HG02938 (cell line): ENCODE results near the gene TINCR.

Experiments used
- ATAC-seq: cut with Tn5 transposase; IDR thresholded peaks from one replicate; pipeline ENCODE4 v1.9.1; 2021; ENCODE audit warnings: mild to moderate bottlenecking, moderate library complexity; ENCODE audit not compliant: unreplicated experiment

TINCR gene

DNA sequence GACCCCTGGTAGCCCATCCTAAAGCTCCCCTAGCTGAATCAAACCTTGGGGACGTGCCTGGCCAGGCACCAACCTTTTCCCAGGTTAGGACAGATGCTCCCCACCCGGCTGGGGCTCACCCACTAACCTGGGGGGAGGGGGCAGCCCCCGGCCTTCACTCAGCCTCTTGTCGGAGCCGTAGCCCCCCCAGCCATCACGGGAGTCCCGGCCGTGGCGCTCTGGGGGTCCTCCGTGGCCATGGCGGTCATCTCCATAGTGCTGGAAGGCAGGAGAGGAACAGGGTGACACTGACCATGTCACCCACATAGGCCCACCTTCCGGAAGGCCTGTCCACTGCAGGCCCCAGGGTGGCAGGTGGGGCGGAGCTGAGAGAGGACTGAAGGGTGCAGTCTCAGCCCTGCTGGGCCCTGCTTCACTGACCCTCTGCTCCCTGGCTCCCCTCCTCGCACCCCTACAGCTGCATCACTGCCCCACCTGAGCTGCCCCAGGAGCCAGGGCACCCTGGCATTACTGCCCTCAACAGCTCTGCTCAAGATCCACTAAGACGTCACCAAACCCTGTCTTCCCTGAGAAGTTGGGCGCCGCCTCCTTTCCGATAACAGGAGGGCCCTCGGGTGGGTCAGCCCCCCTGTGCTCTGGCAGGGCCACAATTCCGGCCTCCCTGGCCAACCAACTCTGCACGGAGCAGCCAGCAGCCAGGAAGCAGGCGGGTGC is 22.6 kb upstream of the TINCR start:
- ATAC-seq, result no peak

DNA sequence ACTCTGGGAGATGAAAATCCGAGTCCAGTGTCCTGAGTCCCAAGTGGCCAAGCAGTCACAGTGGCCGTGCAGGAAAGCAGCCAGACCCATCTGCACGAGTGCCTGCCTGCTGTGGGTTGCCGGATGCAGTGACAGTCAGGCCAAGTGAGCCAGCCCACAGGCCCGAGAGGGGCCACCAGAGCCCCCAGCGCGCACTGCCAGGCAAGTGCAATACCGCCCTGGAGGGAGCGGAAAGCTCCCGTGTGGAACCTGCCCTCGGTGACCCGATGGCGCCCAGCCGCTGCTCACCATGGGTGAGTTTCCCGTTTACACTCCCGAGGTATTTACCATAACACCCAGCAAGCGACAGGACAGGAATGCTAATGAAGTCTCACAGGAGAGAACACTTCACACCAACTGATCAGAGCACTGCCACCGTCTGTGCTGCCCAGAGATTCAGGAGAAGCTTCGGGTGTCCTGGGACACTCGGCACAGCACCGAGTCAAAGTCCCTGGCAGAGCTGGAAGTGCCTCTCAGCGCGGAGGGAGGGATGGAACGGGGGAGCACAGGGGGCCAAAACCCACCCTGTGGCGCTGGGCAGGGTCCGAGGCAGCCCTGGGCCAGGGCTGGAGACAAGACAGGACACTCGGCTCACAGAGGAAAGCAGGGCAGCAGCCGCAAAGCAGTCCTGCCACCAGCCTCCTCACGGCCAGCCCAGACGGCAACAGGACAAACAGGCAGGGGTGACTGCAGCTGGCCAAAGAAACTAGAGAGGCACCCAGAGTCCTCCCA is 21.3 kb upstream of the TINCR start:
- ATAC-seq, result no peak

DNA sequence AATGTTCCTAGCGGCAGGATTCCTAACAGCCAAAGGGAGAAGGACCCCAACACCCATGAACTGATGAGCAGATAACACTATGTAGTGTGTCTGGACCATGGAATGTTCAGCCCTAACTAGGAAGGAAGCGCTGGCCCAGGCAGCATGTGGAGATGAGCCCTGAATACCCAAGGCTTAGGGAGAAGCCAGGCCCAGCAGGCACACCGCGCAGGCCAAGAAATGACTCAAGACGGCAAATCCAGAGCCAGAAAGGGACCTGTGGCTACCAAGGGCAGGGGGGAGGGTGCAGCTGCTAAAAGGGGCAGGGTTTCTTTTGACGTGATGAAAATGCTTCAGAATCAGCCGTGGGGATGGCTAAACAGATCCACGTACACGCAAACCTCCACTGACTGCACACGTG is 20.7 kb upstream of the TINCR start:
- no peak for ATAC-seq

DNA sequence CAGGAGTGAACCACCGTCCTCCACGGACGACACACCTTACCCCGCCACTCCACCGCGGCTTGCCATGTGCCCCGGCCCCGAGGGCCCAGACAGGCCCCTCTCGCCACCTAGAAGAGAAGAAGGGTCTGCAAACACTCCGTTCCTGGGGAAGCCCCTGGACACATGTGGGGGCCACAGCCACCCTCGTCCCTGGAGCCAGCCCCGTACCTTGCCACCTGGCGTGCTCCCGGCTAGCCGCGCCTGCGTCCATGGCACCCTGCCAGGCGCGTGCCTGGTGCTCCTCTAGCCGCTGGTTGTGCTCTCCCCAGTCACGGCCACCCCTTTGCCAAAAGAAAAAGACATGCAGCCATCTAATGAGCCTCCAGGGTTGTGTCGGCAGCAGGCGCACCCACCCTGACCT is 19.9 kb upstream of the TINCR start:
- ATAC-seq, result no peak

DNA sequence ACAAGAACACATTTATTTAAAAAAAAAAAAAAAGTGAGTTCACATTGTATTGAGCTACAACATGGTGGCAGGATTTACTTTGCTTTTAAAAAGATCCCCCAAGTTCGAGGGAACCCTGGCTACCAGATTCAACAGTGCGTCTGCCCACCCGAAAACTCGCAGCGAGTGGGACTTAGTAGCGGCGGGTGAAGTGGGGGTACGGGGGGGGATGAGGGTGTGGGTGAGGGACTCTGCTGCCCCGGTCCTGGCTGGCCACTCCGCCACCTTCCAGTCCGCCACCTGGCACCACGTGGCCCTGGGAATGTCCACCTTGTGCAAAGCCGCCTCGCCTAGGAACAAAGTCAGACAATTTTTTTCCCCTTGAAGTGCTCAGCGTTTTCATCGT is 19.3 kb upstream of the TINCR start:
- ATAC-seq, result no peak

DNA sequence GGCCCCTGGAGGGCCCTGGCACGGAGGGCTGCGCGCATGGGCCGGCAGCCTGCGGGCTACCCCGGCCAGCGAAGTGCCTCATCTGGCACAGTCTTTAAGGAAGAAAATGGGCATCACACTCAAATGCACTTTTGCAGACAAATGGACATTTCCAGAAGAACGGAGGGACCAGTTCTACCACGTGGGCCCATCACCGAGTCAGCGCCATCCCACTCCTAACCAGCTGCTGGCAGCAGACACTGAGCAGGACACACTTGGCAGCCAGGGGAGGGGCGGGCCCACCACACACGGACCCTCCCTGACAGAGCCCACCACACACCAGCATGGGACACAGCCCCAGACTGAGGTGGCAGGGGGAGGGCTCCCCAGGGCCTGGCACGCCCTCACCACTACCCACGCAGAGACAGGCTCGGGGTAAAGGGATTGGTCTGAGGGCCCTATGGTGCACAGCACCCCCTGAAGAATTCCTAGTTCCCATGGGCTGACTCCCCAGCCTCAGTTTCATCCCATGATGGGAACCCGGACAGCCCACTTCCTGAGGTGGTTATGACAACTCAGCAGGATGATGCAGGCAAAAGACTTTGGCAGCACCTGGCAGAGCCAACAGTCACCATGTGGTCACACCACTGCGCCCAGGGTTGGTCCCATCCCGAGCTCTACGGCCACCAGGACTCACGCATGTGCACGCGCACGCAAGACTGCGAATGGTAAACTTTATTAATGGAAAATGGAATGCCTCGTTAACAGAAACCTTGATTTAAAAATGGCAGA is 18.7 kb upstream of the TINCR start:
- no peak for ATAC-seq

DNA sequence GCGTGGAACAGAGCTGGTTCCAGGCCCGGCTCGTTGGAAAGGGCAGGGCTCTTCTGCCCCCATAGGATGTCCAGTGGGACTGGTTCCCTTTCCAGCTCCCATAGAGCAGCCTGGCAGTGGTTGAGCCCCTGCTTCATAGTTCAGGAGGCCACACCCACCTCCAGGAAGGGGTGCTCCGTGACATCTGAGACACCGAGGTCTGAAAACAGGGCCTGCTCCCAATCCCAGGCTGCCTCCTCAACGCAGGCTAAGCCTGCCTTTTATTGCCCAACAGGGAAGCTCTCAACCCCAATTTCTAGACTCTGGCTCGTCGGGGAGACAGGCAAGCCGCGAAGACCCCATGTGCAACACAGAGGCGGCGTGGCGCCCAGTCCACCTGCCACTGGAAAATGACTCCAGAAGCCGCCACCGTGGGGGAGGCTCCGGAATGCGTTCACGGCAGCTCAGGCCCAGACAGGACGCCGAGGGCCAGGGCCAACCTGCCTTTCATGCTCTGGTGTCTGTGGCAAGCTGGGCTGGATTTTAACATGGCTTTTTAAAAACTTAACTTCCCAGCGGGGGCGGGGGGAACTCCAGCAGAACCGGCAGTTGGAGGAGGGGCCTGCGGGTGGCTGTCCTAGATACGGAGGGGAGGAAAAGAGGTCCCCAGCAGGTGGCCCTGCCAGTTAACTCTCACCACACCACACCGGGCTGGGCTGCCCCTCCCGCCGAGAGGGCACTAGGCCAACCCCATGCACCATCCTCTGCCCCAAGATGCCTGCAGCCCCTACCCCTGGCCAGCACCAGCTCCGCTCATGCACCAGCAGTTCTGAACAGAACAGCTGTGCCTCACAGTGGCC is 17.9 kb upstream of the TINCR start:
- ATAC-seq, result no peak

DNA sequence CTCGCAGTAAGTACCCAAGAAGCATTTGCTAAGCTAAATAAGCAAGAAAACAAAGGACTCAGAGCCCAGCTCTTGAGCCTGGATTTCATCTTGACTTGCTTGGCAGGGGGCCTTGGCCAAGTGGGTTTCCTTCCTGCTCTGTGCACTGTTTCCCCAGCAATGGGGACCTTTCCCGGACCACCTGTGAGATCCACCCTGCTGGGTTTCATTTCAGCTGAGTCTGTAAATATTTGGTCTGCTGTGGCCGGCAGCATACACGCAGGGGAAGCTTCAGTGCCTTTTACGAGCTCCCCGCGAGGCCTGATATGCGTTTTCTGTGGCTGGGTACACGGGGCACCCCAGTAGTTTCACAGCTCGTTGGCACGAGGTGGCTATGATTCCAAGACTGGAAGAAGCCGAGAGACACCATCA is 12.4 kb upstream of the TINCR start:
- no peak for ATAC-seq

DNA sequence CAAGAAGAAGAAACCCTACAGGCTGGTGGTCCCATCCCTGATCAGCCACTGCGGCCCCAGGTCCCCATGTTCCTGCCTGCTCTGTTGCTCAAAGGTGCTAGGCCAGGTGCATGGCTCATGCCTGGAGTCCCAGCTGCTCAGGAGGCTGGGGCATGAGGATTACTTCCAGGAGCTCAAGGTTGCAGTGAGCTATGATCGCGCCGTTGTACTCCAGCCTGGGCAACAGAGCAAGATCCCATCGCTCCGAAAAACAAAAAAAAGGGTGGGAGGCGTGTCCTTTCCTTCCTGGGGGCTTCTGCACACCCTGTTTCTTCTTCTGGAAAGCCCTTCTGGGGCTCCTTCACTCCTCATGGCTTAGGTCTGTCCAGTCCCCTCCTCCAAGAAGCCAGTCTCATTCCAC is 11.9 kb upstream of the TINCR start:
- no peak for ATAC-seq

DNA sequence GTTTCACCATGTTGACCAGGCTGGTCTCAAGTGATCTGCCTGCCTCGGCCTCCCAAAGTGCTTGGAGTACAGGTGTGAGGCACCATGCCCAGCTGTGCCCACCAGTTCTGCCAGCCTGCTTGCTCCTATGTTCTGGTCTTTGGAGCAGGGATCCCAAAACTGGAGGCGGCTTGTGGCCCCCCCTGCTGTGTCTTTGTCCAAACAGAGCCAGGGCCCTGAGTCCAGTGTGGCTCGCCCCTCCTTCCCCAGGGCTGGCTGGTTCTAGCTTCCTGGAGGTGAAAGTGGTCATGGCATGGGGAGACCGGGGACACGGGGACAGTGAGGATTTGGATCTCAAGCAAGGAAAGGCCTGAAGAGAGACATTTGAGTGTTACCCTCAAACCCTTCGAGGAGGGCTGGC is 11.5 kb upstream of the TINCR start:
- ATAC-seq, result no peak

DNA sequence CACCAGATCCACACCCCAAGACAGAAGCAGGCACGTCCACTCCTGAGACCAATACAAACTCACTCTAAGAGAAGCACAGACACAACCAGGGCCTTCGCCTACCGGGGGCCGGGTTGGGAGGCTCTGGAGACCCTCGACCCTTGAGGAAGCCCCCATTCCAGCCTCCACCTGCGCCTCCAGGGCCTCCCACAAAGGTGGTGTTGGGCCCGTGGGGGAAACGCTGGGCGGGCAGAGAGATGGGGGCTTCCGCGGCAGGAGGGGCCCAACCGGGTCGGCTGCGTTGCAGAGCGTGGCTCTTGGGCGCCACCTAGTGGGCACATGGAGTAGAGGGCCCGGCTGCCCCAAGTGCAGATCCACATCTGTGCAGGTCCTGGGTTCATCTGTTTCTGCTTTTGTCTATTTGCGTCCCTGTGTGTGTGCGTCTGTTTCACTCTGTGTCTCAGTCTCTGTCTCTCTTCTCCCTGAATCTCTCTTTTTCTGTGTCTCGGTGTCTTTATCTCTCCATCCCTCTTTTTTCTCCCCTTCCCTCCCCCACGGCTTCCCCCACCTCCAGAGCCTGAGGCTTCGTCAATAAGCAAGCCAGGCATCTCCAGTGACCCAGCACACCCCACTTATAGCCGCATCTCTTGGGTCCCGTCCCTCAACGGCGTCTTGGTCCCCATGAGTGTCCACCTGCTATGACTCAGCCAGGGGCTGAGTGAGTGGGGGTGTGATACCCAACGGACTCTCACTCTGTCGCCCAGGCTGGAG is 10.5 kb upstream of the TINCR start:
- ATAC-seq, result no peak

DNA sequence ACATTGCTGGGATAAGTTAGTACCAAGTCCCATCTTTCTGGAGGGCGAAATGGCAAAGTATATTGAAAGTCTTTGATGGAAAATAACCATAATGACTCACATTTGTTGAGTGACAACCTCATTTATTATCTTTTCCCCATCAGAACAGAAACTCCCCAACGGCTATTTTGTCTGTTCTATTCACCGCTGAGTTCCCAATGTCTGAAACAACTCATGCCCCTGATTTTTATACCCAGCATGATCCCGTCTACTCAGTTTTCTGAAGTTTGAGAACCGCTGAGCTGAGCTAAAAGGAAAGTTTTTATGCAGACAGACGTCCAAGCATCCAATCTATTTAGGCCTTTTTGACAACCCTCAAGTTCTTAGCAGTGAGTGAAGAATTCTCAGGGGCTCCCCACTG is 7.8 kb upstream of the TINCR start:
- no peak for ATAC-seq

DNA sequence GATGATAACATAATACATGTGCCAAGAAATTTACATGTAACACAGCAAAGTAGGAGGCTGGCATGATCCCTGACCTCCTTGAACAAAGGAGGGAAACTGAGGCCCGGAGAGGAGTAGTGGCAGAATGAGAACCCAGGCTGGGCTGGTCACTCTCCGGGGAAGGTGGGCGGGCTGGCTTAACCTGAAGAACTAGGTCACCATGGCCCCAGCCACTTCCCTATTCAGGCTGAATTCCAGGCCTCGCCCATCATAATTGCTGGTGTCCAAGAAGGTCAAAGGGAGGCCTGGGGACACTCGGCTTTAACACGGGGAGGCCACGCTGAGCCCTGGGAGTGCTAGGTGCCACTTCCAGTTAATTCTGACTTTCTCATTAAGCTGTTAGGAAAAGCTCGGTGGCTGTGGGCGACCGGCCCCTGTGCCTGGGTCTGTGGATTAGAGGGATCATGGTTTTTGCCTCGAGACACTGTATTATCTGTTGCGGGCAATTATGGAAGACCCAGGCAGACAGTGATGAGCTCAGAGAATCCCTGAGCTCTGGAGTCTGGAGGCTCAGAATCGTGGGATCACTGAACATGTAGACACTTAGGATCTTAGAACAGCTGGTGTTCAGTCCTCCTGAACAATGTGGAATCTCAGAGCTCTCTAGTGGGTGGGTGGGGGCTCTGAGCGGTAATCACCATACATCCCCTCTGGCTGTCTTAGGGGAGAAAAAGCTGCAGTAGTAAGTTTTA is 5.0 kb upstream of the TINCR start:
- ATAC-seq, result no peak

DNA sequence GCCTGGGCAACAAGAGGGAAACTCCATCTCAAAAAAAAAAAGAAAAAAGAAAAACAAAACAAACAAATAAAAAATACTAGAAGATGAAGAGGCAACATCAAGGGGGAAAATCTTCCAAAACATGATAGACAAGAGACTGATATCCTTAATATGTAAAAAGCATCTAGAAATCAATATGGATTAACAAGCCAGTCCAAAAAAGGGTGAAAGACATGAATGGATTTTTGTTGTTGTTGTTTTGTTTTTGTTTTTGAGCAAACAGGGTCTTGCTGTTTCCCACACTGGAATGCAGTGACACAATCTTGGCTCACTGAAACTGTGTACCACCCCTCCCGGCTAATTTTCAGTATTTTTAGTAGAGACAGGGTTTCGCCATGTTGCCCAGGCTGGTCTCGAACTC is 4.0 kb upstream of the TINCR start:
- ATAC-seq, result no peak

DNA sequence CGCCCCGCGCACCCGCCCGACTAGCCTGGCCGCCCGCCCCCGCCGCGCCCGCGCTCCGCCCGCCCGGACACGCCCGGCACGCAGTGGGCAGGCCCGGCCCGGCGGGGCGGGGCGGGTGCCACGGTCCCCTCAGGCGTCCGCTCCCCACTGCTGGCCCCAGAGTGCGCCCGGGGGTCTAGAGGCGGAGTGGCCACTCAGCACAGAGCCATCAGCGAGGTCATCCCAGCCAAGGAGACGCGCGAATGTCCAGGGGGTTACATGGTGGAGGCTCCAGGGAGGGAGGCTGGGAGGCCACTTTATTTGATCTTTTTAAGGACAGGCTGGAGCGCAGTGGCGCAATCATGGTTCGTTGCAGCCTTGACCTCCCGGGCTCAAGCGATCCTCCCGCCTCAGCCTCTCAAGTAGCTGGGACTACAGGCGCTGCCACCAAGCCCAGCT is 236 bp upstream of the TINCR start:
- ATAC-seq, result no peak

DNA sequence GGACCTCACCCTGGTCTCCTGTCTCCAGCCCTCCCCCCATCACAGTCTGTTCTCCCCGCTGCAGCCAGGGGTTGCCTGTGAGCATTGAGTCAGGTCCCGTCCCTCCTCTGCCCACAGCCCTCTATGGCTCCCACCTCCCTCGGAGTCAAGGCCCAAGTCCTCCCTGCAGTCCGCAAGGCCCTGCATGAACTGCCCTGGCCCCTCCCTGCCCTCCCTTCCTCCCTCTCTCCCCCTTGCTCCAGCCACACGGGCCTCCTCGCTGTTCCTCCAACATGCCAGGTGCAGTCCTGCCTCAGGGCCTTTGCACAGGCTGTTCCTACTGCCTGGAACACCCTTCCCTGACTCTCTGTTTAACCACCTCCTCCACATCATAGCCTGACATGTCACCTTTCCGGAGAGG is 2.8 kb downstream of the TINCR start:
- no peak for ATAC-seq

DNA sequence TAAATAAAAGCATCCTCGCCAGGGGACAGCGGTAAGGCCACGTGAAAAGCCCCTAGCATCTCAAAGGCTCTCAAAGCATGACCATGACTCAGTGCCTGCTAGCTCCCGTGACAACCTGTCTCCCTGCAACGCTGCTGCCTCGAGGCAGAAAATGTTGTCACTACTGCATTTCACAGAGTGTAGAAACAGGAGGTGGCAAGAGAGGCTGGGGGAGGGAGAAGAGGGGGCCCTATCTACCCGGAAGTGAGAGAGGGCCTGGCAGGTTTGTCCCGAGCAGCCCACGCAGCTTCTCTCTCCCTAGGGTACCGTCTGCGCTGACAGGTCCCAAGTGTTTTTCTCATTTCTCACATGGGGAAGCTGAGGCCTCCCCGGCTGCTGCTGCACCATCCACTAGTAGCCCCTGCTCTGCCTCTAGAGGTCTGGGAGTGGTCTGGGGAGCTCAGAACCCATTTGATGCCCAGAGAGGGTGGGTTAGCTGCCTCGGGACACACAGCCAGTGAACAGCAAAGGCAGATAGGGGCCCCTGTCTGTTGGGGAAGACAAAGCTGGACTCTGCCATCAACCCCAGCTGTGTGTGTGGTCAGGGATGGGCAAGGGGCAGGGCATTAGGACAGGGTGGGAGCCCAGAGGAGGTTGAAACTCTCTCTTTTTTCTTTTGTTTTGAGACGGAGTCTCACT is 3.7 kb downstream of the TINCR start:
- no peak for ATAC-seq

DNA sequence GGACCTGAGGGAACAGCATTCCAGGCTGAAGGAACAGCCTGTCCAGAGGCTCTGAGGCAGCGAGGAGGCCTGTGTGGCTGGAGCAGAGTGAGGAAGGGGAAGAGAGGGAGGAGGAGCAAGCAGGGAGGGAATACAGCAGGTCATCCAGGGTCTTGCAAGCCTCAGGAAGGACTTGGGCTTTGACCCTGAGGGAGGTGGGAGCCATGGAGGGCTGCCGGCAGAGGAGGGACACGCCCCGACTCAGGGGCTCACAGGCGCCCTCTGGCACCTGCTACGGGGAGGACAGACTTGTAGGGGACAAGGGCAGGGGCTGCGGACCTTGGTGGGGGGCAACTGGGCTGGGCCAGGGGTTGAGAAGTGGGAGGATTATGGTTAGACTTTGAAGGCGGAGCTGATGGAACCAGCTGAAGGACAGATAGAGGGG is 4.7 kb downstream of the TINCR start:
- no peak for ATAC-seq

DNA sequence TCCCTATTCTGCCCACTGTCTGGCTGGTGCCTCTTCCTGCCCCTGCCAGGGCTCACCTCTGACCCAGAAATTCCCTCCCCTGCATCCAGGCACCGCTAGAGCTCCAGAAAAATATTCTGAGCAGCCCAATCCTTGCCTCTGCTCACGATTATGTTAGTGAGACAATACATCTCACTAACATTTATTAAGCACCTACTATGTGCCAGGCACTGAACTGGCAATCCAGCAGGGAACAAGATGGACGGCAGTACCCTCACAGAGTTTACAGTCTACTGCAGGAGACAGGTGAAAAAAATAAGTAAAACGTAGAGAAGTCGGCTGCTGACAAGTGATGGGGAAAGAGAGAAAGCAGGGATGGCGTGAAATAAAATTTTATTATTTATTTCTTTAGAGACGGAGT is 5.5 kb downstream of the TINCR start:
- no peak for ATAC-seq
